GDM1 (cell line): ENCODE data around the gene SMYD3.

Source experiments
- DNase-seq: peaks from one replicate; lab custom pipeline; 2025; lab: John Stamatoyannopoulos, UW

The SMYD3 gene

GRCh38 chr1:246306415-246307037, 200.6 kb downstream of the SMYD3 start:
- no peak for DNase-seq

DNA sequence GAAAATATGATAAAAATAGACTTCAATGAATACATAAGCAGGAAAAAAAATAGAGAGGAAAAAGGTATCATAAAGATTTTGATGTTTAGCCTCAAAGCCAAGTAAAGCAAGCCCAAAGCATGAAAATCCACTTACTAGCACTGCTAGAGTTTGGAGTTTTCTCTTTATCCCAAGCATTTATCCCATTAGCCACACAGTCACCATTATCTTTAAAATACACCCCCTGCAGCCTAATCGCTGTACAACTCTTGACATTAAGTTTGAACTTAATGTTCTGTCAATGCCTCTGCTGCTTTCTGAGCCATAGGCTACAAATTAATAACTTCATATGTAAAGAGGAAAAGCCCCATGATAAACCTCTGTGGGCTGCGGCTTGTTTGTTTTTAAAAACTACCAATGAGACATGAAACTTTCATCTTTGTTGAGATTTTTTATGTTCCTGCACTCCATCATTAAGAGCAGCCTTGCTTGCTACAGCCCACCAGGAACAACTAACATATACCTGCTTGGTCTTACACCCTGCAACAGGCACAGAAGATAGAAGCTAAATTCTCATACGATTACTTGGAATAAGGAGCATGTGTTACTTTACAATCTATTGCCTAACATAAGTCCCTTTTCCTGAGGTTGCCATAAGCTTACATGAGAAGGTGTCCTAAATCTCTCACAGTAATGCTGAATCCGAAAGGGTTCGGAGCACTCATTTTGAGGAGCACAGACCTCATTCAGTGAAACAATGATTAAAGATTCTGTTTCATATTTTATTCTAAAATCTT, 202.4 kb downstream of the SMYD3 start:
- no peak for DNase-seq

- no peak for DNase-seq
These were observed 204.3 kb downstream of the SMYD3 start for GRCh38 chr1:246302711-246303317.

DNA sequence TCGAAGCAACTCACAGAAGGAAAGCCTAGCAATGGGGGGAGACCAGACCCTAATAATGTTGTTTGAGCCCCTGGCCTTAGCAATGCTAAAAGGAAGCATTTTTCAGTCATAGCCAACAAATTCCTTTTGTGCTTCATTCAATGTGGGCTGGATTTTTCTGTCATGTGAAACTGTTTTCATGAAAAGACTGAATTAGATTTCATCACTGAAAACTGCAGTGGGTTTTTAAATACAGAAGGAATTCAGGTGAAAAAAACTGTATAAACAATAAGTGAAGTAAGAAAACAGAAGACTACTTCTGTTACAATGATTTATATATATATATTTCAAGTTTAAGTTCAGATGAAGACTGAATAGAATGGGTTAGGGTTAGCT, 204.8 kb downstream of the SMYD3 start:
- no peak for DNase-seq

DNA sequence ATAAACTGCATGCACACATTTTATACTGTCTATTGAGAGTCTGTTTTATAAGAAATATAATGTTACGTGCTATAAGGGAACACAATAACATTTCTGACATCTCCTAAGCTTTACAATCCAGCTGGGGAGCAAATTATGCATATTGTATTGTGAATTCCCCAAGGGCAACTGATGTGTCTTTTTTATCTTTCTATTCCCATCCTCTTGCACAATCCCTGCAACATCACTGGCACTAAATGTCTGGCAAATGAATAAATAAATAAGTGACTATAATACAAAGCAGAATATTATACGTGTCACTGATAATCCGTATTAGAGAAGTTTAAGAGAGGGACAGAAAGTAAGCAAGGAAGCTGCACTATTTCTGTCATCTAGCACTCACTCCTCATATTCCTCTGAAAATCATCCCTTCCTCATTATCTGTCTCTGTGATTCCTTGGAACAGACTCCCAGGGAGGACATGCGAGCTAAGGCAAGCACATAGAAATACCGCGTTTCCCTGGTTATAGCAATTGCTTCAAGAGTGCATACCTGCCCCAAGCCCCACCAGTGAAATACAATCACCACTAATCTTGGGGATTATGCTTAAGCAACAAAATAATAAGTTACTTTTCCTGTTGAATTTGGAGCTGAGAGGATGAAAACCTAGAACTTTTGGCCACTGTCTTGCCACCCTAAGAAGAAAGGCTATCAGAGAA, 205.4 kb downstream of the SMYD3 start:
- no peak for DNase-seq

- no peak for DNase-seq
These were observed 206.2 kb downstream of the SMYD3 start for GRCh38 chr1:246300626-246301549.

DNA sequence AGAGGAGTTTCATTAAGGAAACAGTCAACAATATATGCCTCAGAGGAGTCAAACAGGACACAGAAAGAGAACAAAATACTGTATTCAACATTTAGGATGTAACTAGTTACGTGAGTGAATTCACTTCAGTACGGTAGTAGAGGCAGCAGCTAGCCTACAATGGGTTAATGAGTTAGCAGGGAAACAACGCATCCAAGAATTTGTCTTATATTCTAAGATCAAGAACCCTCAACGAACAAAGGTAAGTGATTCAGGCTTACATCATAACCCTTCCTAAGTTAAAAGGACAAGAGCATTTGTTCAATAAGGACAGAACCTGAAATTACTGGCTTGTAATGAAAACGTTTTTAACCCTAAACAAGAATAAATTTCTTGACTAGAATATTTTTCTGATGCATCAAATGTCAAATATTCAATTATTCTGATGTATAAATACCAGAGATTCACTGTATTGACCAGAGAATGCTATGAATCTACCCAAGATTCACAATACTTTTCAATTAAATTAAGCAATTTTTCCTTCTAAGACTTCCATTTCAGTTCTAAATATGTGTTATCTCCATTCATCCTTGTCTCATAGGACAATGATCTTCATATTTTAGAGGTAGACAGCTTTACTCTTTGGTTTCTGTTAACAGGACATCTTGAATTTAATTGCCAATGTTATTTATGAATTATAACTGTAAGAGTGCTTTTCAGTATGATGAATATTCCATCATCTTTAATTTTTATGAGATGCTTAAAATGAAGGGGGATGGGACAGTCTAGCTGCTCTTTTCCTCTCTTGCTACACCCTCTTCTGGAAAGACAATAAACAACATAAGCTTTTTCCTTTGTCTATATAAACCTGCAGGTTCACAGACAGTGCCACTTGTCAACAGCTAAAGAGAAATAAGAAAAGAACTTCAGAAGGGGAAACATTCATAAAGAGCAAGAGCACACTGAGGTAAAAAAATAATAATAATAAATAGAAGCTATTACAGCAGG, 209.5 kb downstream of the SMYD3 start:
- DNase-seq = no peak

GRCh38 chr1:246295968-246296367, 211.1 kb downstream of the SMYD3 start:
- DNase-seq = peak; percentile 33

DNA sequence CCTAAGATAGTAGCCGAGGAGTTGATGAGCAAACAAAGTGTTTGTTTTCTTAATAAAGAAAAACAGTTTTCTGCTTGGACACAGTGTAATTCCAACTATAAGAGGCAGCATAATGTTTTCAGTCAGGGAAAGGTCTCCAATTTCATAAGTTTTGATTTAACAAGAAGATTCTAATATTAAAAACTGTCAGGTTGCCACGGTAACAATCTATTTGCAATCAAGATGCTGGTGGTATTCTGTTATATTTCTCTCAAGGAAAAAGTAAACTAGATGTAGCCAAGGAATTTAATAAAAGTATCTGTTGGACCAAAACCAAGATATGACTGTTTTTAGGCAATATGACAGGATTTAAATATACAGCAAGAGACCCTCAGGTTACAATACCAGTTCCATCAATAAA, 211.7 kb downstream of the SMYD3 start:
- DNase-seq = no peak

DNA sequence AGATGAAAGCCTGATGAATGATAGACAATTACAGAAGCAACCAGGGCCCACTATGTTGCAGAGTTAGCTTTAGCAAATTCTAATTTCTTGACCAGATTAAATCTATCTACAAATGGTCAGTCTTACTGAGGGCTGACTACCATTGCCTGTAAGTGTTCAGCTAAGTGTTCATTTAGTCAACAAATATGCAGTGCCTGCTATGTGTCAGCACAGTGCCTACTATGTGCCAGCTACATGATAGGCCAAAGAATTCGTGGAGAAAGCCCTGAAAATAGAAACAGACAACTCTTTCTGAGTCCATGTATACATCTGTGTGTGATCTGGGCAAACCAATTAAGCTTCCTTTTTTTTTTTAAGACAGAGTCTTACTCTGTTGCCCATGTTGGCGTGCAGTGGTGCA, 212.8 kb downstream of the SMYD3 start:
- DNase-seq = no peak

- DNase-seq = no peak
These were observed 213.5 kb downstream of the SMYD3 start for GRCh38 chr1:246293366-246294121.

- DNase-seq = no peak
These were observed 214.5 kb downstream of the SMYD3 start for GRCh38 chr1:246292571-246292970.

GRCh38 chr1:246291127-246291526, 216.0 kb downstream of the SMYD3 start:
- no peak for DNase-seq

DNA sequence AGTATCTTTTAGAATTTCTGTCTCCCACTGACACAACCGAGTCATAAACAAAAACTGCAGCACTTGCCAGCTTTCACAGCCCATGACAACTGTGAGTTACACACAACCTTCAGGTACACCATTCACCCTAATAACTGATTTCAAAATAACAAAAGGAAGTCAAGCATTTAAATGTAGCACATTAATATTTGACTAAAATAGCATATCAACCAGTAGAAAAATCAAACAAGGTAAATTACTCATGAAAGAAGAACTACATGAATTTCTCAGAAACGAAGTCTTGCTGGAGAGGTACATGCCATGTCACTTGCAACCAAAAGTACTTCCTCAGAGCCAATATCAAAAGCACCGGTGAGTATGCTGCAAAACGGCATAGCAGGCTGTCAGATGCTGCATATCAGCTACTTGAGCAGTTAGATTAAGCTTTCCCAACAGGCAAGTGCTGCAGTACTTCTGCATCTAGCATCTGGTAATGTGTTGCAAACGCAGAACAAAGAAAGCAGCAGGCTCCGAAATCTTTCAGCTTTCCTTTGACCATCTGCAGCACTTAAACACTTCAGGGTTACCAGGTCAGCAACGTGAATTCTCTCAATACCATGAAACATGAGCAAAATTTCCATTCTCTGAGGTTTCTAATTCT, 223.2 kb downstream of the SMYD3 start:
- DNase-seq = no peak

- no peak for DNase-seq
These were observed 225.4 kb downstream of the SMYD3 start for GRCh38 chr1:246281639-246282038.

DNA sequence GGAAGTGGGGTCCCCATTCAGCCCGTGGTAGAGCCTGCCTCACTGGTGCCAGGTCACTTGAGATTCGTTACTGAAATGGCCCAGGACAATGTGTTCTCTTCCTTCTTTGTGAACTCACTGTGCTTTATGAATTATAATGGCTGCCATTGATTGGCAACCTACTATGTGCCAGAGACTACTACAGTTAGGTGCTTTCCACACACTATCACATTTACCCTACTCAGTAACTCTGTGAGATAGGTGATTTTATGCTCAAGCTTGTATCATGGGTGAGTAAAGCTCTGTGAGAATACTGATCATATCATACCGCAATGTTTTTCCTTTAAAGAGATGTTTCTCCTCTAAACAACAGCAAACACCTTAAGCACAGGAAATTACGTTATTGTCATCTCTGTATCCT, 225.9 kb downstream of the SMYD3 start:
- no peak for DNase-seq

DNA sequence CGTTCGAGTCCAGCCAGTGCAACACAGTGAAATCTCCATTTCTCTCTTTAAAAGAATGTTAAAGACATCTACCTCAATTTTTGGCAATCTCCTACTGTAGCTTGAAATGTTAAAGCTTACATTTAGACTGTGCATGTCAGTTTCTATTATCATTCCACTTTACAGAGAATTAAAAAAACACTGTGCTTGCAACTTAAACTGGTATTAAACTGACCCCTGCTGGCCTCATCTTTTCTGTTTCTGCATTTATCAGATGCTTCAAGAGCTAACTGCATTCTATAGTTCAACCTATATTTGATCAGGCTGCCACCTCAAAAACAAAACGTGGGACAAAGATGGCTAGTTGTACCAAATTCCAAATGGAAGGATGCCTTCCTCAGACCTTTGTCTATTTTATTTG, 226.5 kb downstream of the SMYD3 start:
- peak; percentile 4 for DNase-seq

GRCh38 chr1:246279402-246279801, 227.7 kb downstream of the SMYD3 start:
- no peak for DNase-seq

DNA sequence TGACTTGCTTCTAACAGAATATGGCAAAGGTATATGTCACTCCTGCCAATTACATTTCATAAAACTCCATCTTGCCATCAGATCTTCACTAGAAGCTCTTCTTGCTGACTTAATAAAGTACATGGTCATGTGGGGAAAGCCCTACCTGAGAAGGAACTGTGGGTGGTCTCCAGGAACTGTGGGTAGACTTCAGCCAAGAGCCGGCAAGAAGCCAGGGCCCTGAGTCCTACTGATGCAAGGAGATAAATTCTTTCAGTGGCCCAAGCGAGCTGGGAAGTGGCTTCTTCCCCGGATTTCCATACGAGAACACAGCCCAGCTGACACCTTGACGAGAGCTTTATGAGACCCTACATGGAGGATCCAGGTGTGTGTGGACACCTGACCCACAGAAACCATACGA, 228.7 kb downstream of the SMYD3 start:
- no peak for DNase-seq
